ENCODE results near the gene CRADD.
A peak's percentile ranks its signal among the peaks of the same experiment; 100 is the strongest.

- TF ChIP-seq CTCF (IDR thresholded peaks at IDR 0.05 in 4 of 5, conservative IDR thresholded peaks at IDR 0.05 in 1 of 5) (peak; percentile 51 to 77 (median 61)), POLR2A (IDR thresholded peaks at IDR 0.05) (no peak)
Observed at GRCh38 chr12:93766796-93767523, 89.8 kb downstream of the CRADD start.

Data from gastrocnemius medialis (tissue), 4 donors.